Endothelial cell of umbilical vein (primary cell): ENCODE results near the gene NR3C1.

ENCODE experiments used
- CTCF ChIP-seq, 2 donors: IDR thresholded peaks; 1 replicate in 1 of 2; 2 replicates in 1 of 2; pipeline ENCODE4 v1.5.1; 2011; ENCODE audit warnings: low read length in 2 of 2, mild to moderate bottlenecking in 2 of 2, moderate library complexity in 2 of 2, control low read depth in 1 of 2, inconsistent platforms in 1 of 2, low read depth in 1 of 2; ENCODE audit not compliant: insufficient read depth in 1 of 2; ENCODE audit errors: extremely low read depth in 1 of 2
- FOS ChIP-seq: IDR thresholded peaks from 2 replicates; pipeline ENCODE4 v1.6.1; 2011; ENCODE audit warnings: mild to moderate bottlenecking, low read length, moderate library complexity, borderline replicate concordance; ENCODE audit not compliant: insufficient read depth
- MYC ChIP-seq: IDR thresholded peaks from one replicate; pipeline ENCODE4 v1.6.1; 2011; ENCODE audit warnings: mild to moderate bottlenecking, low read depth, low read length
- POLR2A ChIP-seq: IDR thresholded peaks from 2 replicates; pipeline ENCODE4 v1.6.1; 2012; ENCODE audit warnings: low read depth, mild to moderate bottlenecking, control low read depth, low read length

- TF ChIP-seq MYC: no peak
- TF ChIP-seq FOS: no peak
- TF ChIP-seq POLR2A: no peak
- TF ChIP-seq CTCF (IDR thresholded peaks at IDR 0.05; ENCODE audit: extremely low read depth in 1 of 2, insufficient read depth in 1 of 2, low read depth in 1 of 2, low read length in 2 of 2): no peak
These were observed 123.8 kb downstream of the NR3C1 start for GRCh38 chr5:143279698-143280097.
